B cell (primary cell): Measurements from ENCODE around the gene CD226. TPM values are rescaled to one million over a fixed set of nuclear protein-coding genes. Genes with fewer than 3 reads are reported as not detected.

ENCODE experiments used
- ATAC-seq: fragments of 200-7000 bp; cut with Tn5 transposase; one replicate; pipeline ENCODE4 v1.10.0; 2021; ENCODE audit warnings: low read depth, mild to moderate bottlenecking, moderate number of reproducible peaks, moderate library complexity
- CTCF ChIA-PET: fragments of 350-600 bp; sonication (Branson Sonifier 250); formaldehyde crosslinking; loops from one replicate; lab custom pipeline; 2021; ENCODE audit warnings: antibody characterized with exemption, inconsistent platforms; lab: Charles Lee
- POLR2A ChIA-PET: fragments of 350-600 bp; sonication (Branson Sonifier 250); formaldehyde crosslinking; loops from one replicate; lab custom pipeline; 2021; ENCODE audit warnings: antibody characterized with exemption; lab: Charles Lee
- DNase-seq: peaks from one replicate; pipeline ENCODE4 v3.0.0; 2013
- H2AFZ ChIP-seq: 2 replicates; pipeline ENCODE4 v1.6.1; 2012; ENCODE audit warnings: mild to moderate bottlenecking, low read depth, low read length; ENCODE audit not compliant: insufficient read depth, poor library complexity, severe bottlenecking
- H3K27ac ChIP-seq, 2 donors: 1 replicate in 1 of 2; 2 replicates in 1 of 2; pipeline ENCODE4 v1.5.1; 2012 to 2013; ENCODE audit warnings: low read length in 2 of 2, mild to moderate bottlenecking in 2 of 2, moderate library complexity in 1 of 2
- H3K27me3 ChIP-seq, 4 experiments: fragments of 200-600 bp in 1 of 4; sonication (generic) in 1 of 4; replicated peaks in 1 of 4; 1 replicate in 2 of 4; 2 replicates in 2 of 4; pipeline versions ENCODE4 v1.6.1 to v1.7.0; 2013 to 2016; ENCODE audit warnings: low read length in 3 of 4, mild to moderate bottlenecking in 2 of 4, mixed read lengths in 1 of 4, moderate library complexity in 1 of 4; ENCODE audit not compliant: insufficient read depth in 4 of 4, control insufficient read depth in 3 of 4; ENCODE audit errors: control extremely low read depth in 1 of 4
- H3K36me3 ChIP-seq, 2 experiments: replicated peaks in 1 of 2; 1 replicate in 1 of 2; 2 replicates in 1 of 2; pipeline versions ENCODE4 v1.6.1 to v1.7.1; 2013; ENCODE audit warnings: low read length in 1 of 2; ENCODE audit not compliant: insufficient read depth in 2 of 2, control insufficient read depth in 1 of 2; ENCODE audit errors: control extremely low read depth in 1 of 2, extremely low read depth in 1 of 2
- H3K4me1 ChIP-seq, 2 donors: fragments of 200-600 bp in 1 of 2; sonication (generic) in 1 of 2; 1 replicate in 1 of 2; 2 replicates in 1 of 2; pipeline versions ENCODE4 v1.5.1 to v1.6.1; 2013 to 2017; ENCODE audit warnings: low read length in 2 of 2; ENCODE audit not compliant: control insufficient read depth in 2 of 2, insufficient read depth in 2 of 2
- H3K4me2 ChIP-seq: replicated peaks from 2 replicates; pipeline ENCODE3; 2012; ENCODE audit warnings: mild to moderate bottlenecking, low read depth, low read length; ENCODE audit not compliant: poor library complexity, severe bottlenecking
- H3K4me3 ChIP-seq, 5 experiments: fragments of 200-600 bp in 1 of 5; sonication (generic) in 1 of 5; 1 replicate in 3 of 5; 2 replicates in 2 of 5; pipeline versions ENCODE4 v1.5.1 to v1.7.0; 2011 to 2016; ENCODE audit warnings: low read length in 4 of 5, mild to moderate bottlenecking in 4 of 5, low read depth in 2 of 5, control low read depth in 1 of 5, moderate library complexity in 1 of 5; ENCODE audit not compliant: insufficient read depth in 1 of 5; ENCODE audit errors: control extremely low read depth in 1 of 5, extremely low read depth in 1 of 5
- H3K79me2 ChIP-seq: fragments of 200-600 bp; sonication (generic); one replicate; pipeline ENCODE4 v1.6.0; 2016; ENCODE audit warnings: low read length; ENCODE audit not compliant: control insufficient read depth, insufficient read depth
- H3K9ac ChIP-seq: fragments of 200-600 bp; sonication (generic); 2 replicates; pipeline ENCODE4 v1.6.1; 2017; ENCODE audit warnings: mild to moderate bottlenecking, low read length, moderate library complexity
- H3K9me3 ChIP-seq, 3 donors: one replicate each; pipeline versions ENCODE4 v1.6.1 to v1.7.1; 2013; ENCODE audit warnings: low read length in 2 of 3; ENCODE audit not compliant: control insufficient read depth in 2 of 3, insufficient read depth in 1 of 3; ENCODE audit errors: control extremely low read depth in 1 of 3
- H4K20me1 ChIP-seq: 2 replicates; pipeline ENCODE4 v1.6.0; 2012; ENCODE audit warnings: mild to moderate bottlenecking, low read length; ENCODE audit not compliant: insufficient read depth, control insufficient read depth, poor library complexity, severe bottlenecking
- H3K27ac Mint-ChIP-seq: one replicate; pipeline ENCODE4 v1.8.0; 2021; ENCODE audit warnings: mixed read lengths
- H3K27me3 Mint-ChIP-seq: one replicate; pipeline ENCODE4 v1.8.0; 2021; ENCODE audit warnings: mixed read lengths
- H3K4me1 Mint-ChIP-seq: one replicate; pipeline ENCODE4 v1.8.0; 2021; ENCODE audit warnings: mixed read lengths
- H3K4me3 Mint-ChIP-seq: one replicate; pipeline ENCODE4 v1.8.0; 2021; ENCODE audit warnings: mixed read lengths
- H3K9me3 Mint-ChIP-seq: one replicate; pipeline ENCODE4 v1.8.0; 2022; ENCODE audit warnings: mixed read lengths; ENCODE audit not compliant: insufficient read depth
- CTCF ChIP-seq: fragments of 200-600 bp; IDR thresholded peaks from one replicate; pipeline ENCODE4 v1.8.0; 2022; ENCODE audit warnings: antibody characterized with exemption, mild to moderate bottlenecking
- EZH2 ChIP-seq: IDR thresholded peaks from 2 replicates; pipeline ENCODE4 v1.6.1; 2012; ENCODE audit warnings: borderline replicate concordance, low read depth, mild to moderate bottlenecking, moderate library complexity, low read length; ENCODE audit not compliant: insufficient read depth, poor library complexity, severe bottlenecking
- WGBS: methylation state at CpG from one replicate; pipeline ENCODE4 v1.1.5; 2013; ENCODE audit warnings: missing lambda C conversion rate; ENCODE audit not compliant: insufficient coverage; 5-methylcytosine and 5-hydroxymethylcytosine counted together
- intact Hi-C: fragments of 100-400 bp; cut with micrococcal nuclease; formaldehyde crosslinking; loops from one replicate; pipeline ENCODE4 v1.10.0; 2022
- polyA plus RNA-seq: library from polyadenylated mRNA; depleted of rRNA; stranded (reverse); fragments of >200 nt; gene quantifications from 2 replicates; pipeline ENCODE4 v1.2.3, GENCODE V29; 2012
- total RNA-seq, 2 donors: library from RNA; stranded (reverse); fragments of 120-200 nt in 1 of 2; gene quantifications; 1 replicate in 1 of 2; 2 replicates in 1 of 2; pipeline versions ENCODE4 v1.2.3 to v1.2.4, GENCODE V29; 2013 to 2022

CD226 gene
- total and polyA plus RNA-seq, 2 donors (not counting 1 experiment from before 2014, with no cell fraction given): 0.78 to 2.6 TPM

- H3K27ac Mint-ChIP-seq: no peak overlapping the region
- ATAC-seq (no peak), DNase-seq (no peak)
- no peaks in the 10 kb centered on the region for H3K27me3 ChIP-seq
- H4K20me1 ChIP-seq: no peaks in the 10 kb centered on the region
- WGBS: 100% methylated on average over 1 of the region's 1 CpG
- H3K4me1 Mint-ChIP-seq: peaks cover 7% of the 10 kb centered on the region
- intact Hi-C loops: no loop called here
- TF ChIP-seq EZH2: no peak
- no peak for TF ChIP-seq CTCF
- H3K36me3 ChIP-seq: no peaks in the 10 kb centered on the region
- H3K9me3 ChIP-seq: peaks cover 1 to 9% (median 3%) of the 10 kb centered on the region in 3 donors
- H3K27ac ChIP-seq: no peak overlapping the region
- H3K27me3 Mint-ChIP-seq: no peaks in the 10 kb centered on the region
- H3K4me3 Mint-ChIP-seq: no peak overlapping the region
- ChIA-PET CTCF (no interaction called here), POLR2A (no interaction called here)
- no peak overlapping the region for H3K9ac ChIP-seq
- peaks cover 19% of the 10 kb centered on the region for H3K9me3 Mint-ChIP-seq
- no peak overlapping the region for H2AFZ ChIP-seq
- no peaks in the 10 kb centered on the region for H3K79me2 ChIP-seq
- H3K4me1 ChIP-seq: no peaks in the 10 kb centered on the region
- H3K4me3 ChIP-seq: no peak overlapping the region
- H3K4me2 ChIP-seq: no peak overlapping the region
Measured at GRCh38 chr18:69974365-69974764, 26.7 kb upstream of the CD226 start.

DNA sequence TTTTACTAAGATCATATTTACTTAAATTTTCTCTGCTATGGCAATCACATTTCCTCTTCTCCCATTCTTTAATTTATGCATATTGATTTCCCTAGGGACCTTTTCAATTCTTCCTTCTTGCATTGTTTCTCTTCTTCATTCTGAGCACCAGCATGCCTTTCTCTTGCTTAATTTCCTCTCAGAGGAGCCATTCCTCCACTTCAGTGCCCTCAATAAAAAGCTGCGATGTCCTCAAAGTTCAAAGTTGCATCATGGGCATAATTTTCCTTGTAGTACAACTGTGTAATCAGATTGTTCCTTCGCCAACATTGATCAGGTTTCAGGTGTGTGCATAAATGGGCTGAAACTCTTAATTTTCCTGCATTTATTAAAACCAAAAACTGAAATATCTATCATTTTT is 21.8 kb upstream of the CD226 start:
- ATAC-seq (no peak), DNase-seq (no peak)
- no peak overlapping the region for H2AFZ ChIP-seq
- WGBS: no CpG with 5 or more reads among the region's 2 CpGs
- no peaks in the 10 kb centered on the region for H4K20me1 ChIP-seq
- Mint-ChIP-seq H3K4me3 (no peak overlapping the region), H3K27me3 (no peaks in the 10 kb centered on the region), H3K27ac (no peak overlapping the region), H3K4me1 (peaks cover 12% of the 10 kb centered on the region), H3K9me3 (peaks cover 6% of the 10 kb centered on the region)
- no peaks in the 10 kb centered on the region for H3K36me3 ChIP-seq
- no peak overlapping the region for H3K27ac ChIP-seq
- H3K9me3 ChIP-seq: peaks cover 0 to 3% (median 1%) of the 10 kb centered on the region in 3 donors
- H3K4me1 ChIP-seq: no peaks in the 10 kb centered on the region
- no peak overlapping the region for H3K9ac ChIP-seq
- ChIA-PET CTCF (no interaction called here), POLR2A (no interaction called here)
- no peaks in the 10 kb centered on the region for H3K79me2 ChIP-seq
- no peak overlapping the region for H3K4me3 ChIP-seq
- TF ChIP-seq CTCF (no peak), EZH2 (no peak)
- H3K4me2 ChIP-seq: no peak overlapping the region
- H3K27me3 ChIP-seq: no peaks in the 10 kb centered on the region
- intact Hi-C loops: no loop called here
